Nephron progenitor cell (in vitro differentiated cells): ENCODE data around the gene PARD3.

ENCODE experiments used
- DNase-seq: peaks from one replicate; pipeline ENCODE4 v3.0.0; 2021
- H3K27ac Mint-ChIP-seq: 2 replicates; pipeline ENCODE4 v1.8.0; 2021; ENCODE audit warnings: mild to moderate bottlenecking, moderate library complexity, mixed read lengths
- H3K27me3 Mint-ChIP-seq: 2 replicates; pipeline ENCODE4 v1.8.0; 2021; ENCODE audit warnings: mild to moderate bottlenecking, low read depth, mixed read lengths; ENCODE audit not compliant: poor library complexity
- H3K36me3 Mint-ChIP-seq: 2 replicates; pipeline ENCODE4 v1.8.0; 2021; ENCODE audit warnings: low read depth, mixed read lengths
- H3K4me1 Mint-ChIP-seq: 2 replicates; pipeline ENCODE4 v1.8.0; 2021; ENCODE audit warnings: mixed read lengths
- H3K4me3 Mint-ChIP-seq: 2 replicates; pipeline ENCODE4 v1.8.0; 2021; ENCODE audit warnings: mild to moderate bottlenecking, moderate library complexity, mixed read lengths
- H3K9me3 Mint-ChIP-seq: 2 replicates; pipeline ENCODE4 v1.8.0; 2021; ENCODE audit warnings: mild to moderate bottlenecking, moderate library complexity, mixed read lengths
- CTCF ChIP-seq: fragments of 200-600 bp; sonication (generic); IDR thresholded peaks from 2 replicates; pipeline ENCODE4 v1.5.0; 2021; ENCODE audit warnings: antibody characterized with exemption

Gene PARD3

GRCh38 chr10:34817586-34817985 lies 2.5 kb upstream of the PARD3 start:
- no peak for TF ChIP-seq CTCF
- Mint-ChIP-seq H3K27ac (no peak overlapping the region), H3K4me1 (peaks cover 24% of the 10 kb centered on the region), H3K4me3 (no peak overlapping the region), H3K36me3 (no peaks in the 10 kb centered on the region), H3K27me3 (peaks cover 27% of the 10 kb centered on the region), H3K9me3 (no peaks in the 10 kb centered on the region)
- no peak for DNase-seq

GRCh38 chr10:34817054-34817453 lies 2.0 kb upstream of the PARD3 start:
- no peak for TF ChIP-seq CTCF
- Mint-ChIP-seq H3K9me3 (no peaks in the 10 kb centered on the region), H3K4me3 (peak overlapping the region; percentile 80), H3K4me1 (peaks cover 29% of the 10 kb centered on the region), H3K27me3 (peaks cover 27% of the 10 kb centered on the region), H3K36me3 (no peaks in the 10 kb centered on the region), H3K27ac (no peak overlapping the region)
- no peak for DNase-seq

GRCh38 chr10:34816501-34817002 lies 1.5 kb upstream of the PARD3 start:
- Mint-ChIP-seq H3K4me1 (peaks cover 34% of the 10 kb centered on the region), H3K4me3 (peak overlapping the region; percentile 80), H3K27ac (no peak overlapping the region), H3K36me3 (no peaks in the 10 kb centered on the region), H3K9me3 (no peaks in the 10 kb centered on the region), H3K27me3 (peaks cover 27% of the 10 kb centered on the region)
- TF ChIP-seq CTCF, result no peak
- peak; percentile 18 for DNase-seq

- Mint-ChIP-seq H3K27me3 (peaks cover 27% of the 10 kb centered on the region), H3K4me1 (peaks cover 39% of the 10 kb centered on the region), H3K9me3 (no peaks in the 10 kb centered on the region), H3K27ac (peak overlapping the region; percentile 57), H3K4me3 (peak overlapping the region; percentile 80), H3K36me3 (no peaks in the 10 kb centered on the region)
- no peak for TF ChIP-seq CTCF
- DNase-seq, result peak; percentile 30
Measured at GRCh38 chr10:34816085-34816496, 995 bp upstream of the PARD3 start.

- Mint-ChIP-seq H3K27me3 (peaks cover 26% of the 10 kb centered on the region), H3K9me3 (no peaks in the 10 kb centered on the region), H3K27ac (no peak overlapping the region), H3K36me3 (no peaks in the 10 kb centered on the region), H3K4me1 (peaks cover 51% of the 10 kb centered on the region), H3K4me3 (peak overlapping the region; percentile 56)
- DNase-seq, result peak; percentile 75
- TF ChIP-seq CTCF, result no peak
Measured at GRCh38 chr10:34814913-34815184, 247 bp downstream of the PARD3 start.

- Mint-ChIP-seq H3K9me3 (no peaks in the 10 kb centered on the region), H3K4me1 (peaks cover 56% of the 10 kb centered on the region), H3K27ac (no peak overlapping the region), H3K4me3 (peak overlapping the region; percentile 92), H3K27me3 (peaks cover 21% of the 10 kb centered on the region), H3K36me3 (no peaks in the 10 kb centered on the region)
- peak; percentile 72 for DNase-seq
- TF ChIP-seq CTCF, result no peak
Measured at GRCh38 chr10:34814223-34814912, 728 bp downstream of the PARD3 start.
